Measurements from ENCODE around the gene ENO2.

Gene ENO2

GRCh38 chr12:6956021-6956727 lies 41.8 kb downstream of the ENO2 start:
- Histone ChIP-seq H3K9me3 (ENCODE audit: control extremely low read depth in 1 of 5, control insufficient read depth in 4 of 5, insufficient read depth in 2 of 5, low read depth in 1 of 5, low read length in 4 of 5) (no peaks in the 10 kb centered on the region), H3K36me3 (ENCODE audit: control insufficient read depth in 4 of 4, insufficient read depth in 4 of 4, low read length in 3 of 4) (peaks cover 14 to 70% (median 47%) of the 10 kb centered on the region in 4 experiments), H3K27ac (ENCODE audit: insufficient read depth in 1 of 2, low read depth in 1 of 2, low read length in 2 of 2, poor library complexity in 1 of 2, severe bottlenecking in 2 of 2) (peak overlapping the region in 1 of 2 experiments; percentile 2), H3K4me1 (ENCODE audit: control extremely low read depth in 1 of 4, control insufficient read depth in 4 of 4, insufficient read depth in 4 of 4, low read length in 3 of 4) (peaks cover 16 to 96% (median 94%) of the 10 kb centered on the region in 4 experiments), H3K4me3 (ENCODE audit: control insufficient read depth in 1 of 7, extremely low read depth in 1 of 7, insufficient read depth in 4 of 7, low read depth in 2 of 7, low read length in 6 of 7) (peak overlapping the region in 2 of 7 experiments; percentile 11 to 96), H3K27me3 (replicated peaks in 2 of 5; ENCODE audit: control insufficient read depth in 4 of 5, insufficient read depth in 5 of 5, low read length in 4 of 5) (no peaks in the 10 kb centered on the region)
- WGBS (ENCODE audit: insufficient coverage), result 49% methylated on average over 28 of the region's 28 CpGs
- ChIA-PET POLR2A (interaction anchor here (2.3 kb wide), 1 partner anchor 12 kb away, joined by 7 read pairs; the partner anchor contains the start of genes C12orf57 and RNU7-1), CTCF (interaction anchor here (0.9 to 13.5 kb wide), 5 partner anchors 9 to 87 kb away, joined by 3 to 441 read pairs (median 14); partner anchors contain the start of genes C12orf57, PTPN6, RNU7-1 and SPSB2)
- DNase-seq, result peak in 2 of 3 donors; percentile 62 to 70

- H3K4me1 ChIP-seq (ENCODE audit: control extremely low read depth in 1 of 4, control insufficient read depth in 4 of 4, insufficient read depth in 4 of 4, low read length in 3 of 4), result peaks cover 16 to 99% (median 99%) of the 10 kb centered on the region in 4 experiments
- no peaks in the 10 kb centered on the region for H3K27me3 ChIP-seq (replicated peaks in 2 of 5; ENCODE audit: control insufficient read depth in 4 of 5, insufficient read depth in 5 of 5, low read length in 4 of 5)
- ChIA-PET CTCF (interaction anchor here (0.9 to 13.5 kb wide), 8 partner anchors 8 to 151 kb away, joined by 3 to 441 read pairs (median 6); partner anchors contain the start of genes C12orf57, PTPN6, RNU7-1 and SPSB2), POLR2A (interaction anchor here (2.3 kb wide), 1 partner anchor 13 kb away, joined by 7 read pairs; the partner anchor contains the start of genes C12orf57 and RNU7-1)
- H3K36me3 ChIP-seq (ENCODE audit: control insufficient read depth in 4 of 4, insufficient read depth in 4 of 4, low read length in 3 of 4), result peaks cover 14 to 75% (median 47%) of the 10 kb centered on the region in 4 experiments
- no peaks in the 10 kb centered on the region for H3K9me3 ChIP-seq (ENCODE audit: control extremely low read depth in 1 of 5, control insufficient read depth in 4 of 5, insufficient read depth in 2 of 5, low read depth in 1 of 5, low read length in 4 of 5)
- WGBS (ENCODE audit: insufficient coverage), result 90% methylated on average over 14 of the region's 20 CpGs
- no peak overlapping the region for H3K27ac ChIP-seq (ENCODE audit: insufficient read depth in 1 of 2, low read depth in 1 of 2, low read length in 2 of 2, poor library complexity in 1 of 2, severe bottlenecking in 2 of 2)
- H3K4me3 ChIP-seq (ENCODE audit: control insufficient read depth in 1 of 7, extremely low read depth in 1 of 7, insufficient read depth in 4 of 7, low read depth in 2 of 7, low read length in 6 of 7), result no peak overlapping the region
- DNase-seq, result no peak
These were observed 42.8 kb downstream of the ENO2 start for GRCh38 chr12:6957151-6957701.

GRCh38 chr12:6957741-6958608 lies 43.6 kb downstream of the ENO2 start:
- no peaks in the 10 kb centered on the region for H3K27me3 ChIP-seq (replicated peaks in 2 of 5; ENCODE audit: control insufficient read depth in 4 of 5, insufficient read depth in 5 of 5, low read length in 4 of 5)
- peaks cover 14 to 72% (median 44%) of the 10 kb centered on the region in 4 experiments for H3K36me3 ChIP-seq (ENCODE audit: control insufficient read depth in 4 of 4, insufficient read depth in 4 of 4, low read length in 3 of 4)

GRCh38 chr12:6958609-6959057 lies 44.3 kb downstream of the ENO2 start:
- Histone ChIP-seq H3K27ac (ENCODE audit: insufficient read depth in 1 of 2, low read depth in 1 of 2, low read length in 2 of 2, poor library complexity in 1 of 2, severe bottlenecking in 2 of 2) (peak overlapping the region; percentile 46 to 77), H3K4me3 (ENCODE audit: control insufficient read depth in 1 of 7, extremely low read depth in 1 of 7, insufficient read depth in 4 of 7, low read depth in 2 of 7, low read length in 6 of 7) (peak overlapping the region in 6 of 7 experiments; percentile 3 to 58 (median 30)), H3K27me3 (replicated peaks in 2 of 5; ENCODE audit: control insufficient read depth in 4 of 5, insufficient read depth in 5 of 5, low read length in 4 of 5) (no peaks in the 10 kb centered on the region), H3K36me3 (ENCODE audit: control insufficient read depth in 4 of 4, insufficient read depth in 4 of 4, low read length in 3 of 4) (peaks cover 14 to 72% (median 44%) of the 10 kb centered on the region in 4 experiments), H3K9me3 (ENCODE audit: control extremely low read depth in 1 of 5, control insufficient read depth in 4 of 5, insufficient read depth in 2 of 5, low read depth in 1 of 5, low read length in 4 of 5) (no peaks in the 10 kb centered on the region), H3K4me1 (ENCODE audit: control extremely low read depth in 1 of 4, control insufficient read depth in 4 of 4, insufficient read depth in 4 of 4, low read length in 3 of 4) (peaks cover 13 to 96% (median 95%) of the 10 kb centered on the region in 4 experiments)
- WGBS (ENCODE audit: insufficient coverage), result 21% methylated on average over 5 of the region's 10 CpGs
- CTCF ChIA-PET, result interaction anchor here (0.7 to 13.5 kb wide), 8 partner anchors 8 to 151 kb away, joined by 3 to 441 read pairs (median 4); partner anchors contain the start of genes C12orf57, C1RL, PTPN6 and RNU7-1
- peak in 2 of 3 donors; percentile 6 to 33 for DNase-seq
- POLR2A ChIA-PET, result interaction anchor here (1.0 to 1.9 kb wide), 5 partner anchors 9 to 192 kb away, joined by 3 to 26 read pairs (median 4); partner anchors contain the start of genes C12orf57, RNU7-1 and USP5

More at GRCh38 chr12:6957741-6958608, 43.6 kb downstream of the ENO2 start:
- H3K27ac ChIP-seq (ENCODE audit: insufficient read depth in 1 of 2, low read depth in 1 of 2, low read length in 2 of 2, poor library complexity in 1 of 2, severe bottlenecking in 2 of 2), result peak overlapping the region; percentile 46 to 77
- ChIA-PET CTCF (interaction anchor here (0.7 to 13.5 kb wide), 8 partner anchors 9 to 152 kb away, joined by 3 to 441 read pairs (median 4); partner anchors contain the start of genes C12orf57, C1RL, PTPN6 and RNU7-1), POLR2A (interaction anchor here (1.1 to 2.3 kb wide), 4 partner anchors 12 to 191 kb away, joined by 3 to 26 read pairs (median 6); partner anchors contain the start of genes C12orf57 and RNU7-1)
- no peaks in the 10 kb centered on the region for H3K9me3 ChIP-seq (ENCODE audit: control extremely low read depth in 1 of 5, control insufficient read depth in 4 of 5, insufficient read depth in 2 of 5, low read depth in 1 of 5, low read length in 4 of 5)
- DNase-seq, result no peak
- 89% methylated on average over 20 of the region's 28 CpGs for WGBS (ENCODE audit: insufficient coverage)
- H3K4me3 ChIP-seq (ENCODE audit: control insufficient read depth in 1 of 7, extremely low read depth in 1 of 7, insufficient read depth in 4 of 7, low read depth in 2 of 7, low read length in 6 of 7), result peak overlapping the region in 6 of 7 experiments; percentile 3 to 58 (median 40)
- H3K4me1 ChIP-seq (ENCODE audit: control extremely low read depth in 1 of 4, control insufficient read depth in 4 of 4, insufficient read depth in 4 of 4, low read length in 3 of 4), result peaks cover 13 to 99% (median 99%) of the 10 kb centered on the region in 4 experiments

GRCh38 chr12:6959058-6959804 lies 44.9 kb downstream of the ENO2 start:
- no peaks in the 10 kb centered on the region for H3K9me3 ChIP-seq (ENCODE audit: control extremely low read depth in 1 of 5, control insufficient read depth in 4 of 5, insufficient read depth in 2 of 5, low read depth in 1 of 5, low read length in 4 of 5)
- peaks cover 14 to 72% (median 44%) of the 10 kb centered on the region in 4 experiments for H3K36me3 ChIP-seq (ENCODE audit: control insufficient read depth in 4 of 4, insufficient read depth in 4 of 4, low read length in 3 of 4)
- no peaks in the 10 kb centered on the region for H3K27me3 ChIP-seq (replicated peaks in 2 of 5; ENCODE audit: control insufficient read depth in 4 of 5, insufficient read depth in 5 of 5, low read length in 4 of 5)
- ChIA-PET POLR2A (interaction anchor here (1.0 to 1.9 kb wide), 5 partner anchors 10 to 192 kb away, joined by 3 to 26 read pairs (median 4); partner anchors contain the start of genes C12orf57, RNU7-1 and USP5), CTCF (interaction anchor here (0.7 to 13.5 kb wide), 7 partner anchors 9 to 150 kb away, joined by 3 to 441 read pairs (median 4); partner anchors contain the start of genes C12orf57, C1RL, PTPN6 and RNU7-1)
- H3K4me3 ChIP-seq (ENCODE audit: control insufficient read depth in 1 of 7, extremely low read depth in 1 of 7, insufficient read depth in 4 of 7, low read depth in 2 of 7, low read length in 6 of 7), result peak overlapping the region in 4 of 7 experiments; percentile 46 to 64 (median 55)
- DNase-seq, result peak in 2 of 3 donors; percentile 90 to 93
- H3K27ac ChIP-seq (ENCODE audit: insufficient read depth in 1 of 2, low read depth in 1 of 2, low read length in 2 of 2, poor library complexity in 1 of 2, severe bottlenecking in 2 of 2), result peak overlapping the region; percentile 46 to 77
- WGBS (ENCODE audit: insufficient coverage), result 14% methylated on average over 12 of the region's 24 CpGs
- H3K4me1 ChIP-seq (ENCODE audit: control extremely low read depth in 1 of 4, control insufficient read depth in 4 of 4, insufficient read depth in 4 of 4, low read length in 3 of 4), result peaks cover 12 to 92% (median 91%) of the 10 kb centered on the region in 4 experiments

All from common myeloid progenitor, CD34-positive (primary cell).